Activated CD4-positive, CD25-positive, alpha-beta regulatory T cell treated with anti-CD3 and anti-CD28 coated beads, Interleukin-2, amount 50 U/mL, for 72 hours (primary cell): ENCODE results near the gene RFTN1.

ENCODE experiments used
- DNase-seq: peaks from one replicate; pipeline ENCODE4 v3.0.0; 2021

The RFTN1 gene

GRCh38 chr3:16347548-16347947 is 166.0 kb downstream of the RFTN1 start:
- no peak for DNase-seq

DNA sequence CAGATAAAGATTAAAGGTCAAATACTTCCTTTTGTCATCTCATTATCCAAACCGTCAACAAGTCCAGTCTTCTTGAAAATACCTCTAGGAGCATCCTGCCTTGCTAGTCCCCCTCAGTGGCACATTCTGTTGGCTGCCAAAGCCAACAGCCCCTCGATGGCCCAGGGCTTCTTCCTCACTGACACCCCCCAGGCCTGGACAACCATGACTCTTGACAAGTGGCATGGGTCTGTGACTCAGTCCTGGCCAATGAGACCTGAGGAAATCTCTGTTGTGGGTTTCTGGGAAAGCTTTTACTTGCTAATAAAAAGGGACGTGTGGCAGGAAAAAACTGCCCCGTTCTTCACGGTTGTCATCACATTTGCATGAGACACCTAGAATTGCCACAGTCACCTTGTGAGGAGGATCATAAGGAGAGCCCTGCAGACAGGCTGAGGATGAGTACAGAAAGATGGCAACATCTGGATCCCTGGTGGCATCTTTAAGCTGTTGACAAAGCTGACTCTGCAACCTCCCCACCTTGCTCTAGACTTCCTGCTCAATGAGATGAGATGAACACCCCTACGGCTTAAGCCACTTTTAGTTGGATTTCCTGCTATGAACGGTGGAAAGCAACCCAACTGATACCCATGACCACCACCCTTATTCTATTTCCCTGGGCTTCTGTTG is 167.0 kb downstream of the RFTN1 start:
- no peak for DNase-seq

- no peak for DNase-seq
Measured at GRCh38 chr3:16343101-16343500, 170.4 kb downstream of the RFTN1 start.

GRCh38 chr3:16338999-16339398 is 174.5 kb downstream of the RFTN1 start:
- no peak for DNase-seq

DNA sequence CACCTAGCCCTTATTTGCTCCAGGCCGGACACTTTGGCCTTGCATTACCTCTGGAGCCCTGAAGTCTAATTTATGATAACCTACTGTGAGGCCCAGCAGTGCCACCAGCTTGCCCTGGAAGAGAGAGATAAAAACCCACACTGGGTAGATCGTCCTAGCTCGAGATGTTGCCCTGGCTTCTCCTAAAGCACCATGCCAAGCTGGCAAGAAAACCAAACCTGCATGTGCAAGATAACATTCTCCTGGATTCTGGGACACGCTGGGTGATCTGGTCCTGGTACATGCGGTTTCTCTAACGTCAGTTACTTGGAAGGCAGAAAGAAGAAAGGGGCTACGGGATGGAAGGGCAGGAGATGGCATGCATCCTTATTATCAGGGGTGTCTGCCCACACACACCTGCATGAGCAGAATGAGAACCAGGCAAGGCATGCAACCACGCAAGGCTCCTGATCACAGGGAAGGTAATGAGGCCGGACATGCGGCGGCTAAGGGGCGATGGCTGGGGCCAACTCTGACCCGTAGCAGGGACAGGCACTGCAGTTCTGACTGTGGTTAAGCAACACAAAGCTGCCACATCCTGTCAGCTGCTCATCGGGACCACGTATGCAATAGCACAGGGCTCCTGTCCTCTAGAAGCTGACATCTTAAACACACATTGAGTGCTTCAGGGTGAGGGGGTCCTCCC is 175.5 kb downstream of the RFTN1 start:
- no peak for DNase-seq

DNA sequence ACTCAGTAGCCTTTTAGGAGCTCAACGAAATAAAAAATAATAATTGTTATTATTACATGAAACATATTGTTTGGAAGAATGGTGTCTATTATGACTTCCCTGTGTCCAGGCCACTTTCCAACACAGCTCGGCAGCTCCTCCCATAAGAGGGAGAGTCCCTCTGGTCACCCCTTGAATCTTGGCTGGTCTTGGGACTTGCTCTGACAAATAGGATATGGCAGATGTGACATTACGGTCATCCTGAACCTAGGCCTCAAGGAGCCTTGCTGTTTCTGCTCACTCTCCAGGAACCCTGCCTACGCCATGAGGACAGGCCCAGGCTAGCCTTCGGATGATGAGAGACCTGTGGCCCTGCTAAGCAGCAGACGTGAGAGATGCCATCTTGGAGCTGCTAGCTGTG is 176.7 kb downstream of the RFTN1 start:
- DNase-seq = no peak

DNA sequence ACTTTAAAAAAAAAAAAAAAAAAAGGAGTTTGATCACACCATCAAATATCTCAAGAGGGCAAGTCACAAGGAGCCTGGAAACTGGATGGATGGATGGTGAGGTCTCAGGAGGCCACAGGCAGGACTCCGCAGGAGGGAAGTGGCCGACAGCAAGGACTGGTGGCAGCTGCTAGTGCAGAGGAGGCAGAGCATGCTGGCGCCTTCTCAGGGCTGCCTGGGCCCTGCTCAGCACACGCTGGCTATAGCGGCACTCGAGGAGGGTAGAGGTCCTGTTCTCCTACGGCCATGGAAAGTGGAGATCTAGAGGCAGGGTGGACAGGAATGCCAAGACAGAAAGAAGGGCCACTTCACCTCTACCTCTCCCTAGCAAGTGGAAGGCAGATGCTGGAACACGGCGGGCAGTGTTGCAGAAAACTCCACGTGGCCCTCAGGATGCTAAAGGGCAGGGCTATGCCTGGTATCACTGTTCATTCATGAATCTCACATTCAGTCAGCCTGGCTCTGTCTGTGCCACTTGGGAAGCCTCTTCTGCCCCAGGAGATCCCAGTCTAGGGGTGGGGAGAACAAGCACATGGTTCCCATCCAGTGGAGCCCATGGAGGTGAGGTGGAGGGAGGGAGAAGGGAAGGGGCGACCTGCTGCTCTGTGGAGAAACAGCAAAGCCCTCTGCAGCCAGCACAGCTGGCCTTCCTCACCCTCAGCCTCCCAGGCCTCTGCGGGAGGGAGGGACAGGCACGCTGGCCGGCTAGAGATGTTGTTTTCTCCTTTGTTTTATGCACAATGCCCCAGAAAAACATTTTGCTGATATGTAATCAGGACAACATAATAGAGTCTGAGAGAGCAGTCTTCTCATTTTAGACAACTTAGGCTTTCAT is 177.5 kb downstream of the RFTN1 start:
- DNase-seq = no peak

- no peak for DNase-seq
Measured at GRCh38 chr3:16335333-16335732, 178.2 kb downstream of the RFTN1 start.

- DNase-seq = no peak
Measured at GRCh38 chr3:16334909-16335308, 178.6 kb downstream of the RFTN1 start.

- DNase-seq = no peak
Measured at GRCh38 chr3:16332904-16333426, 180.5 kb downstream of the RFTN1 start.

DNA sequence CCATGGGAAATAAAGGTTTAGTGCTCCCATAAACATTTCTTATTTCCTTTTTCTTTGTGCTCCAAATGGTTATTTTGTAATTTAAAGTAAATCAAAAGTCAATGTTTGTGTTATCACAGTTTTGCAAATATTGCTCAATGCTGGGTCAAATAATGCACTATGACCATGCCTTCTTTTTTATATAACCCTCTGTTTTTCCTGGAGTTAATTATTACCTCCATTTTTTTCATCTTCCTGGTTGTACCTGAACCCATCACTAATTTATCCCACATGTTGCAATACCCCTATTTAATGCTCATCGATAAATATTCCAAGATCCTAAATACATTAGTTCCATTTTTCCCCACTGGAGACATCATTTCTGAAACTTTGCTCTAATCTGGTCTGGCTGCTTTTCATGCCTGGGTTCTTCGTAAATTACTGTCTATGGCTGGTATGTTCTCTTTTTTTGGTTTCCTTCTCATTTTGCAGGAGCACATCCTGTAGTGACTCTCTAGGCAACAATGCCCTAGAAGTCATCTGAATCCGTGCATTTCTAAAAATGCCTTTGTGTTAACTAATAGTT is 182.1 kb downstream of the RFTN1 start:
- no peak for DNase-seq

- no peak for DNase-seq
Measured at GRCh38 chr3:16330351-16330750, 183.1 kb downstream of the RFTN1 start.

GRCh38 chr3:16329826-16330129 is 183.7 kb downstream of the RFTN1 start:
- DNase-seq = no peak

DNA sequence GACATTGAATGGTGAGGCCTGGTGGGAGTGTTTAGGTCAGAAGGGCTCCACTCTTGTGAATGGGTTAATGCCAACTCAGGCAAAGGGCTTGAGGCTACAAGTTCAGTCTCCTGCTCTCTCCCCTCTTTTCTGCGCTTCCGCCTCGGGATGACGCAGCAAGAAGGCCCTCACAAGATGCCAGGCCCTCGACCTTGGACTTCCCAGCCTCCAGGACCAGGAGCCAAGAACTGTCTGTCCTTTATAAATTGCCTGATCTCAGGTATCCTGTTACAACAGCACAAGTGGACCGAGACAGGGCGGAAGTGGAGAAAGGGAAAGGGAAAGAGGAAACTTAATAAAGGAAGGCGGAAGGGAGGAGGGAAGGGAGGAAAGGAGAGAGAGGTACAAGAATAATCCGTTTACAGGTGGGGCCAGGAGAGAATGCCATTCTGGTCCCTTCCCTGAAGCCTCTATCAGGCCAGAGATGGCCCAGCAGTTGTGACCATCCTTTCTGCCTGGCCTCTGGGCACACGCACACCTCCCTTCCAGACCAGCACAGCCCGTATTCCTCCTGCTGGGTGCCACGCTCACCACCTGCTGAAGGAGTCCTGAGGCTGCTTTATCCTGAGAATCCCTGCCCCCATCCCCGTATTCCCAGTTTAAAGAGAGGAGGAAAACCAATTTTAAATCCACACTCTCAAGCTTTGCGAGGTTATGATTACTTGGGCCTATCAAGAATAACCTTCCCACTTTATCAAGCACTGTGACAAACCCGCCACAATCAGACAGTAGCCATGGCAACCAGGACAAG is 184.3 kb downstream of the RFTN1 start:
- no peak for DNase-seq

- DNase-seq = no peak
Measured at GRCh38 chr3:16328124-16328523, 185.4 kb downstream of the RFTN1 start.

DNA sequence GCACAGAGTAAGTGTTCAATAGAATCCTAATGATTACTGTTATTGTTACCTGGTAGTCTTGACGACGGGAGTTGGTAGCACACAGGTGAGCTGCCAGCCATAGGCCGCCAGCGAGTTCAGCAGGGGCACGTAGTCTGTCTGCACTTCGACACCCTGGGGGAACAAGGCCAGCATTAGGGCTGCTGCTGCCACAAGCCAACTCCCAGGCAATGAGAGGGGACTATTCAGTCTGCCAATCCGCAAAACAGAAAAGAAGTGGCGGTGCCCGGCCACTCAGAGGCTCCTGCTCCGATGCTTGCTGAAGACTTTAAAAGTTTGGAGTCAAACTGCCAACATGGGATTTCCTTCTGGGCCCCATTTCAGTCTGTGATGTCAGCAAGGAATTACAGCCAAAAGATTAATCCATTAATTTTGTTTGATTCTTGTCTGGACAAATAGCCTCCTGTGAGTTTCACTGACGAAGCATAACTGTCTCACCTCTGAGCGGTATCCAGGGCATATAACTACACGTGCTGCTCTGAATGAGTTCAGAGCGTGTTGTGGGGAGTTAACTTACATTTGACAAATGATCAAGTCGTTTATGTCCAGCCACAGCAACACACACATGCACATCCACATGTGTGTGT is 186.7 kb downstream of the RFTN1 start:
- DNase-seq = no peak

- DNase-seq = no peak
Measured at GRCh38 chr3:16325850-16326249, 187.6 kb downstream of the RFTN1 start.

DNA sequence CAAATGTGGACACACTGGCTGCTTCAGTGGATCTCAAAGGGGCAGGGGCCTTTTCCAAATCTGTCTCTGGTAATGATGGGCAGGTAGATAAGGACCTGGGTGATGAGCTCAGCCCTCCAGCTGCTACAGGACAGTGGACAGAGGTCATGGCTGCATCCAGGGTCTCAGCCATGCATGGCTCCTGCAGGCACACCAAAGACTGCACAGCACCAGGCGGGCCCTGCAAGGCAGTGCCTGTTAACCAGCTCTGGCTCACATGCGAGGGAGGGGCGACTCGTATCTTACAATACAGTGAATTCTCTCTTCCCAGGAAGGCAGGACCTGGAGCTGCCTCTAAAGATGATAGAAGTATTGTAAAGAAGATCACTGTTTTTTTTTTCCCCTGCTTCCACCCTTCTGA is 189.8 kb downstream of the RFTN1 start:
- DNase-seq = no peak

DNA sequence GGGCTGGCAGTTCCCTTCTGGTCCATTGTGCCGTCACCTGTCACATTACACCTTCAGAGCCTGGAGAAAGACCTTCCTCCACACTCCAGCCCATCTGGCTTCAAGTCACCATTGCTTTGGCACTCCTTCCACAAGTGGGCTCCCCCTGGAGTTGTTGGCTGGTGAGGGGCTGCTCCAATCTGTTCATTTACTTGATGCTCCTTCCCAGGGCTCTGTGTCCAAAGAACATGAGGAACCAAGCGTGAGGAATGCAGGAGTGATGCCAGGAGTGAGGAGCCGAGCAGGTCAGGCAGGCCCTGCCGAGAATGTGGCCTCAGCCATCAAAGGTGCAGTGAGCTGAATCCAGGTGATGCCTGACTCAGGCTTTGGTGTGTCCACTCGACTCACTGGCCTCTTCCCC is 191.3 kb downstream of the RFTN1 start:
- no peak for DNase-seq

DNA sequence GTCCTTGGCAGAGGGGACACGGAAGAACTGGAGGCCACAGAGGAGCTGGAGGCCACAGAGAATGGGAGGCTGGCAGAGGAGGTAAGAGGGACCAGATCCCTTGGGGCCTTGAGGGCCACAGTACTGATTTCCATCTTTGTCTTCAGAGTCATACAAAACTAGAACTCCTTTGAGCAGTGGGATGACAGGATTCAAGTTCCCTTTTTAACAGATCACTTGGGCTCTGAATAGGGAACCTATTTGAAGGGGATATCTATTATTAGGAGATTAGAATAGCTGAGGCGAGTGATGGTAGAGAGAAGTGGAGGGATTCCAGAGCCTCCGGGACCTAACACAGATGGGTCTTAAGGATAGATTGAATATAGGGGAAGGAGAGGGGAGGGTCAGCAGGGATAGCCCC is 192.8 kb downstream of the RFTN1 start:
- no peak for DNase-seq

GRCh38 chr3:16319723-16320122 is 193.8 kb downstream of the RFTN1 start:
- no peak for DNase-seq

DNA sequence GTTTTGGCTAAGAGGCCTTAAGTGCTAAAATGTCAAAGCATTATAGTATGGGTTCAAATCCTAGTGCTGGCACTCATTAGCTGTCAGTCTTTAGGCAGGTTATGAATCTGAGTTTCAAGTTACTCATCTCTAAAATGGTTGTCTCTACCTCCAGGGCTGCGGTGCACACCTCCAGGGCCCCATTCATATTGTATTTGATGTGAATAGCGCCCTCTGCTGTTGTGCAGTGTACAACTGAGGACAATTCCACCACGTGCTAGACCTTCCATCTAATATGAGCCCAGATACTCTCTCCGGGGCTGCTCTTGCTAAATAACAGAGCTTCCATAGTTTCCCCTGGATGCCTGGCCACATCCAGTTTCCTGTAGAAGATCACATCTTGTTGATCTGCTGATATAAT is 194.2 kb downstream of the RFTN1 start:
- peak; percentile 69 for DNase-seq
